Activated gamma-delta T cell treated with Interleukin-2 at 50 U/mL for 16 hours (primary cell): ENCODE results near the gene LMAN1.

ENCODE experiments used
- DNase-seq: peaks from one replicate; pipeline ENCODE4 v3.0.0-alpha.2; 2020

Gene LMAN1

GRCh38 chr18:59358712-59359575 lies at the start of gene LMAN1:
LMAN1 (minus strand) TSS chr18:59359265; CDS start chr18:59359244, 21 bp downstream.
- peak; percentile 90 for DNase-seq

GRCh38 chr18:59402432-59403090 lies 43.5 kb upstream of the LMAN1 start:
- peak; percentile 54 for DNase-seq

- no peak for DNase-seq
These were observed 41.3 kb upstream of the LMAN1 start for GRCh38 chr18:59400407-59400806.

GRCh38 chr18:59395226-59396175 lies 36.4 kb upstream of the LMAN1 start:
- no peak for DNase-seq

GRCh38 chr18:59393381-59393780 lies 34.3 kb upstream of the LMAN1 start:
- DNase-seq, result no peak

- DNase-seq, result no peak
These were observed 29.8 kb upstream of the LMAN1 start for GRCh38 chr18:59388817-59389216.

- DNase-seq, result no peak
These were observed 28.9 kb upstream of the LMAN1 start for GRCh38 chr18:59387687-59388565.

- DNase-seq, result no peak
These were observed 28.0 kb upstream of the LMAN1 start for GRCh38 chr18:59386909-59387686.

GRCh38 chr18:59385191-59385590 lies 26.1 kb upstream of the LMAN1 start:
- DNase-seq, result no peak

- DNase-seq, result no peak
These were observed 24.8 kb upstream of the LMAN1 start for GRCh38 chr18:59383851-59384250.

- DNase-seq, result no peak
These were observed 23.3 kb upstream of the LMAN1 start for GRCh38 chr18:59382383-59382782.

- no peak for DNase-seq
These were observed 22.9 kb upstream of the LMAN1 start for GRCh38 chr18:59381949-59382348.

- DNase-seq, result no peak
These were observed 21.6 kb upstream of the LMAN1 start for GRCh38 chr18:59380706-59381105.

- no peak for DNase-seq
These were observed 20.9 kb upstream of the LMAN1 start for GRCh38 chr18:59379772-59380522.

GRCh38 chr18:59377613-59378337 lies 18.7 kb upstream of the LMAN1 start:
- no peak for DNase-seq

- DNase-seq, result no peak
These were observed 17.4 kb upstream of the LMAN1 start for GRCh38 chr18:59376351-59376935.

- no peak for DNase-seq
These were observed 15.1 kb upstream of the LMAN1 start for GRCh38 chr18:59374128-59374527.

GRCh38 chr18:59372975-59373374 lies 13.9 kb upstream of the LMAN1 start:
- DNase-seq, result no peak

GRCh38 chr18:59360381-59360780 lies 1.3 kb upstream of the LMAN1 start:
- DNase-seq, result no peak
